GM19043 (cell line): ENCODE measurements around the gene NFE2L3.
"Not testable (repeated sequence)": the region's sequence is repeated elsewhere in the genome, so short reads cannot be mapped to it uniquely, and the experiment has no call there.

Source experiments
- ATAC-seq: cut with Tn5 transposase; IDR thresholded peaks from one replicate; pipeline ENCODE4 v1.9.1; 2021; ENCODE audit warnings: low read depth; ENCODE audit not compliant: unreplicated experiment

NFE2L3 gene

DNA sequence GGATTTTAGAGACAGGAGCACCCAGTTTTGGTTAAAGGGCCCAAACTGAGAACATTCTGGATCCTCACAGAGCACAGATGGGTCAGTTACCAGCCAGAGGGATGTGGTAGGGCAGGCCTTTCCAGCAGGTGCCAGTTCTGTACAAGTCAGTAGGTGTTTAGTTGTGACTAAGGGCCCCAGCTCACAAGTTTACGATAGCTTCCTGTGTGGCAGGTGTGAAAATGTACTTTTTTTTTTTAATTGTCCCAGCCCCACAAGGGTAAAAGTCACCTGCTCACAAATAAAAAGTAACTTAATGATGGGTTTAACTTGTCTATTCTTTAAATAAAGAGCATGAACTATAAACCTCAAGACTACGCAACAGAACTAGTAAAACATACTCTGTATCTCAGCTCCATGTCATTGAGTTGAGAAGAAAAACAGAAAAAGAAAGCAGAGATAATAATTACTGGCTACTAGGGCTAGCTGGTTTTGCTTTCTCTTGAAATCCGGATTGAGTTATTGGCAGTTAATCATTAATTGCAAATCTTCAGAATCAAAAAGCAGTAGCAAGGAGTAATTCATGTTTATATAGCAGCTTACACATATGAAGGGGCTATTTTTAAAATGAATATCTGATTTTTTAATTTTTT lies 15.4 kb downstream of the NFE2L3 start:
- ATAC-seq = peak; percentile 78

DNA sequence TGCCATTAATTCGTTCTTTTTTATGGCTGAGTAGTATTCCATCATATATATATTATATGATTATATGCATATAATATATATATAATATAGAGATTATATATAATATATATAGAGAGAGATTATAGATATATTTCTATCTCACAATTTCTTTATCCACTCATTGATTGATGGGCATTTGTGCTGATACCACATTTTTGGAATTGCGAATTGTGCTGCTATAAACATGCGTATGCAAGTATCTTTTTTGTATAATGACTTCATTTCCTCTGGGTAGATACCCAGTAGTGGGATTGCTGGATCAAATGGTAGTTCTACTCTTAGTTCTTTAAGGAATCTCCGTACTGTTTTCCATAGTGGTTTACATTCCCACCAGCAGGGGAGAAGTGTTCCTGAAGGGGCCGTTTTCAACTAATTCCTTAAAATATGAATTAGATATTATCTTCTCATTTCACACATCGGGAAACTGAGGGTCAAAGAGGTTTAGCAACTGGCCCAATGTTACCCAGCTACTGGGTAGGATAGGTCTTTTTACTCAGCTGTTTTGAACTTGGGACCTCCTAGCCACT lies 16.5 kb downstream of the NFE2L3 start:
- ATAC-seq = no peak

DNA sequence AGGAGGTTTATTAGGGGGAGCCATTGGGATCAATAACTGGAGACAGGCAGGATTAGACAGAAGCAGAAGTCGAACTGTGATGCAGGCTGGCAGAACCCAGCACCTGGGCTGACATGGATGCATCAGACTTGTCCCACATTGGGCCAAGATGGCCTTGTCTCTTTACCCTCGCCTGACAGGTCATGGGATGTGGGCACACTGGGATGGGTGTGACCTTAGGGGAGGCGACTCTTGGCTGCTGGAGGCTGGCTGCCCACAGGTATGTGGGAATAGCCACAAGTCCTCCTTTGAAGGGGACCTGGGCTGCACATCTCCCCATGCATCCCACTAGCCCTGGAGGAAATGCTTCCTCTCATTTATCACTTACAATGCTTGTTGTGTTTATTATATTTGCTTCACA lies 17.3 kb downstream of the NFE2L3 start:
- no peak for ATAC-seq

DNA sequence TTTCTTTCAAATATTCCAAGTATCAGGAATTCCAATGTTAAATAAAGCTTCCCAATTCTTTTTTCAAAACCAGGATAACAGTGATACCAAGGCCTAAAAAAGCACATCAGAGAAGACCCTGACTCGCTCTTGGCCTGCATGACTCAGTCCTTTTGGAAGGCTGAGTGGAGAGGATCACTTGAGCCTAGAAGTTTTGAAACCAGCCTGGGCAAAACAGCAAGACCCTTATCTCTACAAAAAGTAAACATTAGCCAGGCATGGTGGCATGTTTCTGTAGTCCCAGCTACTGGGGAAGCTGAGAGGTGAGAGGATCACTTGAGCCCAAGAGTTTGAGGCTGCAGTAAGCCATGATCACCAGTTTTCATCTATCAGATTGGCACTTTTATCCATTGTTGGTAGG lies 18.7 kb downstream of the NFE2L3 start:
- no peak for ATAC-seq

DNA sequence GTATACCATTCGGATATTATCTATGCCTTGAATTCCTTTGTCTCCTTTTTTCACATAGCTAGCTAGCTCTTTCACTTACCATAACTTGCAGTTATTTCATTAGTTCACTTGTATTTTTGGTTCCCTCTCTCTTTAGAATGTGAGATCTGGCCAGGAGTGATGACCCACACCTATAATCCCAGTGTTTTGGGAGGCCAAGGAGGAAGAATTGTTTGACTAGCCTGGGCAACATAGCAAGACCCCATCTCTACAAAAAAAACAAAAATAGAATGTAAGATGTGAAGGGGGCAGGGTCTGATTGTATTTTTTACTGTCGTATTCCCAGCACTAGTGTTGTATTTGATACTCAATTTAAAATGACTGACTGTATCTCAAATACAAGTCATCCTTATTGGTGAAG lies 19.6 kb downstream of the NFE2L3 start:
- ATAC-seq = no peak

DNA sequence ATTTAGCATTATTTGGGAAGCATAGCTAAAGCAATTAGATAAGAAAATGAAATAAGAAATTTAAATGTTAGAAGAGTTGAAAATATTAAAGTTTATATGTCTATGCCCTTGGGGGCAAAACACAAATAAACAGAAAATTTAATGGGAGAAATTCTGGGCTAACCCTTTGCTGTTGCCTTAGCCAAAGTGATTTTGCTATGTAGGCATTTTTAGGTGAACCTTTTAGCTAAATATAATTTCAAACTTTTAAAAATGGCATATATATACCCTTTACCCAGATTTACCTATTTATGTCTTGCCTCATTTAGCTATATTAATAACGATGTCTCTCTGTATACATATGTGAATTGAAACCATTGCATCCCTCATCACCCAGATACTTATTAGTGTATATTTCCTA lies 20.1 kb downstream of the NFE2L3 start:
- ATAC-seq = no peak

DNA sequence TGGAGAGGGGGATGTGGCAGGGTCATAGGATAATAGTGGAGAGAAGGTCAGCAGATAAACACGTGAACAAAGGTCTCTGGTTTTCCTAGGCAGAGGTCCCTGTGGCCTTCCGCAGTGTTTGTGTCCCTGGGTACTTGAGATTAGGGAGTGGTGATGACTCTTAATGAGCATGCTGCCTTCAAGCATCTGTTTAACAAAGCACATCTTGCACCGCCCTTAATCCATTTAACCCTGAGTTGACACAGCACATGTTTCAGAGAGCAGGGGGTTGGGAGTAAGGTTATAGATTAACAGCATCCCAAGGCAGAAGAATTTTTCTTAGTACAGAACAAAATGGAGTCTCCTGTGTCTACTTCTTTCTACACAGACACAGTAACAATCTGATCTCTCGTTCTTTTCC lies 23.9 kb downstream of the NFE2L3 start:
- not testable (repeated sequence) for ATAC-seq

DNA sequence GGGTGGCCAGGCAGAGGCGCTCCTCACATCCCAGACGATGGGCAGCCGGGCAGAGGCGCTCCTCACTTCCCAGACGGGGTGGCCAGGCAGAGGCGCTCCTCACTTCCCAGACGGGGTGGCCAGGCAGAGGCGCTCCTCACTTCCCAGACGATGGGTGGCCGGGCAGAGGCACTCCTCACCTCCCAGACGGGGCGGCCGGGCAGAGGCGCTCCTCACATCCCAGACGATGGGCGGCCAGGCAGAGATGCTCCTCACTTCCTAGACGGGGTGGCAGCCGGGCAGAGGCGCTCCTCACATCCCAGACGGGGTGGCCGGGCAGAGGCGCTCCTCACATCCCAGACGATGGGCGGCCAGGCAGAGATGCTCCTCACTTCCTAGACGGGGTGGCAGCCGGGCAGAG lies 24.7 kb downstream of the NFE2L3 start:
- ATAC-seq = not testable (repeated sequence)

DNA sequence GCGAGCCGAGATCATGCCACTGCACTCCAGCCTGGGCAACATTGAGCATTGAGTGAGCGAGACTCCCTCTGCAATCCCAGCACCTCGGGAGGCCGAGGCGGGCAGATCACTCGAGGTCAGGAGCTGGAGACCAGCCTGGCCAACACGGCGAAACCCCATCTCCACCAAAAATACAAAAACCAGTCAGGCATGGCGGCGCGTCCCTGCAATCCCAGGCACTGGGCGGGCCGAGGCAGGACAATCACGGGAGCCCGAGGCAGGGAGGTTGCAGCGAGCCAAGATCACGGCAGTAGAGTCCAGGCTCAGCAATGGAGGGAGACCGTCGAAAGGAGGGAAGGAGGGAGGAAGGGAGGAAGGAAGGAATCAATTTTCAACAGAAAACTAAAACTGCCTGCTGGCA lies 25.3 kb downstream of the NFE2L3 start:
- ATAC-seq = not testable (repeated sequence)

DNA sequence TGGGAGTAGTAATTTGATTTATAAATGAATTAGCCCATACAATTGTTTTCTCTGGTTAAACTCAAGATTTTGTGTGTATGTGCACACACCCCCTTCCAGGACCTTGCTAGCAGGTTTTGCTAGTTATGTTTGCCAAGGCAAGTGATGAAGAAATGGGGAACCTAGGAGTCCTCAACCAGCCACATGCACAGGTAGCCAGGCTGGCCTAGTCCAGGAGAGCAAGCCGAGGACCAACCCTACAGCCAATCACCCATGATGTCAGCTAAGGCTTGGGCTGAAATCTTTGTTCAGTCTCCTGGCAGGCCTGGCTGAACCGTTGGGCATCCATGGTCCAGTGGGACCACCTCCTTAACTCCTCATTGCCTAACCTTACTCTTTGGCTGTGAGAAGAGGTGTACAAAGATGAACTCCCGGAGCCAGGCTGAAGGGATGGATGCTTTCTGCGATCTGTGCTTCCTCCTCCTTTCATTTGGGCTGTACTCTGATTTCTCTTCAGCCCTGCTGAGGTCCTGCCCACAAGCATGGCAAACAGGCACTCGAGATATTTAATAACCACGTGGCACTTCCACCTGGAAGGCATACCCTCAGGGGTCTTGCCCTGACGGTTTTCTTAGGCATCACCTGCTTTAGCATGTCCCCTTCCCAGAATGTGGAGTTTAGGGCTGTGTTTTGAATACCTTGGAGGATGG lies 26.4 kb downstream of the NFE2L3 start:
- ATAC-seq = no peak

DNA sequence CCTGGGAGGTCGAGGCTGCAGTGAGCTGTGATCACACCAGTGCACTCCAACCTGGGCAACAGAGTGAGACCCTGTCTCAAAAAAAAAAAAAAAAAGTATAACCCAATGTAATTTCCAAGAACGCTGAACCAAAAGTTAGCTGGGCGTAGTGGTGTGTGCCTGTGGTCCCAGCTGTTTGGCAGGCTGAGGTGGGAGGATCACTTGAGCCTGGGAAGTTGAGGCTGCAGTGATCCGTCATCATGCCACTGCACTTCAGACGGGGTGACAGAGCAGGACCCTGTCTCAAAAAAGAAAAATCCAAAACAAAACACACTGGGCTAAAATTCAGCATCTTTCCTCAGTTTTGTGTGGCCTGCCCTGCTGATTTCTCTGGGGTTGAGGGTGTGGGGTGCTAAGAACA lies 27.4 kb downstream of the NFE2L3 start:
- ATAC-seq = no peak

DNA sequence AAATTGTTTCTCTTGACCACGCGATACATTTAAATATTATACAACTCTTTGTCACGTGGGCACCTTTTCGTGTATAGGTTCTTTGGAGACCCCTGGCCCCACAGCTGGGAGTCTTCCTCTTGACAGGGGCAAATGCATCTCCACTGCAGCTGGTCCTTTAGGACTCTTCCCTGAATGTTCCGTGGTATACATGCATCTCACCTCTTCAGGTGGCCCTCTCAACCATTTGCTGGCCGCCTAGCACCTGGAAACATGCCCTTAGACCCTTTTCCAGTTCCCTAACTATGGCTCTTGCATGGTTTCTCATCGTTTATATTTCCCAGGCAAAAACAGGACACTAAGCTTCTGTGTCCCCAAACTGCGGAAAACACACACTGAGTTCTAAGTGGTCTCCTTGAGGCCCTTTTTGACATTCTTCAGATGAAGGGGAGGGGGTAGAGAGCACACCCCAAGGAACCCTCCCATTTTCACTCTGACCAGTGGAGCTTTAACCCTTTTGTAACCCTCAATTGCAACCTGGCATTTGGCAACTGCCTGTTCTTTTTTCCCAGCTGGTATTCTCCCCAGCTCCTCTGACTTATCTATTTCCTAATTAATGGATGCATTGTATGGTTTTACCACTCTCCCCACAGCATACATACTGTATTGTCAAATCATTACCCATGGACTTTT lies 28.0 kb downstream of the NFE2L3 start:
- no peak for ATAC-seq

DNA sequence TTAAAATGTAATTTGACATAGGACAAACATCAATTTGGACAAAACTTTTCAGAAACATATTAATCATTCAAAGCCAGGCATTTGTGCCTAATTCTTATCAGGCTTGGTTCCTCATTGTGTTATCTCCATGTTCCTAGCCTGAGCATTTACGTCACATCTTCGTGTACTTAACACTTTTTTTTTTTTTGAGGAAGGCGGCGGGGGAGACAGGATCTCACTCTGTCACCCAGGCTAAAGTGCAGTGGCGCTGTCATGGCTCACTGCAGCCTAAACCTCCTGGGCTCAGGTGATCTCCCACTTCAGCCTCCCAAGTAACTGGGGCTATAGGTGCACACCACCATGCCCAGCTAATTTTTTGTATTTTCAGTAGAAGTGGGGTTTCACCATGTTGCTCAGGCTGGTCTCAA lies 28.8 kb downstream of the NFE2L3 start:
- ATAC-seq = no peak

DNA sequence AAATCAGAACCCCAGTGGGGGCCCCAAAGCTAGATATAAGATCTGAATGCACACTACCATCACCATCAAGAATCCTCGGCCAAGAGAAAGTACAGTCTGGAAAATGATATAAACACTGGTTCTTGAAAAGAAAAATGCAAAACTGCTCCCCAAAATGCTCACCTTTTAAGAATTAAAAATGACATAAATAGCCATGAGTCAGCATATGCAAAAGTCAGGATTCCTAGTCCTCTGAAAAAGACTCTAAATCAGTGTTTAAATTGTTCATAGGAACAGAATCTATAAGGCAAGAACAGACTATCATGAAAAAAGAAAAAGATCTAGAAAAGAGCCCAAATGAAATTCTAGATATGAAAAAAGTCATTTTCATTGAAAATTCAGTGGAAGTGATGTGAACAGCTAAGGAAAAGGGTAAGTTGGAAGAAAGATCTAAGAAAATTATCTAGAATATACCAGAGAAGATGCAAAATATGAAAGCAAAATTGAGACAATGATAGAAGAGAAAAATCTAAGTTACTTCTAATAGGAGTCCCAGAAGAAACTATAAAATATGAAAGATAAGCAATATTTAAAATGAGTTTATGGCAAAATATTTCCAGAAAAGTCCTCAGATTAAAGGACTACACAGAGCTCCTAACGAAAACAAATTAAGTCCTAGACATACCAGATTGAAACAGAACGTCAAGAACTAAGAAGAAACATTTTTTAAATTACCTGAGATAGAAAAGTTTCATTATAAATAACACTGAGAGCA lies 29.7 kb downstream of the NFE2L3 start:
- ATAC-seq = no peak

DNA sequence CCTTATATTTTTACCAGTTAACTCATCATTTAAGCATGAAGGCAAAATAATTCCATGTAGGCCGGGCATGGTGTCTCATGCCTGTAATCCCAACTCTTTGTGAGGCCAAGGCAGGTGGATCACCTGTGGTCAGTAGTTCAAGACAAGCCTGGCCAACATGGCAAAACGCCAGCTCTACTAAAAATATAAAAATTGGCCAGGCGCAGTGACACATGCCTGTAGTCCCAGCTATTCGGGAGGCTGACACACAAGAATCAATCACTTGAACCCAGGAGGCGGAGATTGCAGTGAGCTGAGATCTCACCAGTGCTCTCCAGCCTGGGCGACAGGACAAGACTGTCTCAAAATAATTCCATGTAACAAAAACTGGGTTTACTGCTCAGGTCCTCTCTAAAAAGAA lies 30.3 kb downstream of the NFE2L3 start:
- ATAC-seq = no peak

DNA sequence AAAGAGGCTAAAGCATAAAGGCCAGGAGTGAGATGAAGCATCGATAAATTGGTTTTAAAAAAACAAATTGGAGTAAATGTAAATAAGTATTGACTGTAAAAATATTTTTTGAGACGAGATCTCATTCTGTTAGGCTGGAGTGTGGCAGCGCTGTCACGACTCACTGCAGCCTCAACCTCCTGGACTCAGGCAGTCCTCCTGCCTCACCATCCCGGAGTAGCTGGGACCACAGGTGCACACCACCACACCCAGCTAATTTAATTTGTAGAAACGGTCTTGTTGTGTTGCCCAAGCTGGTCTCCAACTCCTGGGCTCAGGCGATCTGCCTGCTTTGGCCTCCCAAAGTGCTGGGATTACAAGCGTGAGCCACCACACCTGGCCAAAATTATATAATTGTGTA lies 30.7 kb downstream of the NFE2L3 start:
- no peak for ATAC-seq

DNA sequence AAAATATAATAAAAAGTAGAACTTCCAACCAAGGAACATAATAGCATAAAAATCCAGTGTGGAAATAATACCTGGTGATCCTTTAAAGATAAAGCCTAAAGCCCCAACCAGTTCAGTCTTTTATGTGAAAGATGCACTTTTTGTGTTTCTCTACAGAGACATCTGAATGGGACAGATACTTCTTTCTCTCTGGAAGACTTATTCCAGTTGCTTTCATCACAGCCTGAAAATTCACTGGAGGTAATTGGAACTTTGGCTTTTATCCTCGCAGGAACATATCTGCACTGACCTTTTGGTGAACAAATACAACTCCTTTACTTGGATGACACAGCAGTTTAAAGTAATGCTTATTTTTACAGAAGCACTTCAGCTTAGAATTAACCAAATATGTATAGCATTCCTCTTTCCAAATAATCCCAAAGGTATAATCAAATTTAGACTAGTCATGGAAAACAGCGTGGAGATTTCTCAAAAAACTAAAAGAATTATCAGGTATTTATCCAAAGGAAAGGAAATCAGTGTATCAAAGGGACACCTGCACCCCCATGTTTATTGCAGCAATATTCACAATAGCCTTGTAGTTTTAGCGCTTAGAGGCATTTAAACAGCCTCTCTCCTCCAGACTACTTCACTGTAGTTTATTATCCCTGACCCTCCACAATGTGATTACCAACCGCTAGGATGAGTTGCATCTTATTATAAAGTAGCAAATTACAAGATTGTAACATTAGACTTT lies 31.7 kb downstream of the NFE2L3 start:
- no peak for ATAC-seq

DNA sequence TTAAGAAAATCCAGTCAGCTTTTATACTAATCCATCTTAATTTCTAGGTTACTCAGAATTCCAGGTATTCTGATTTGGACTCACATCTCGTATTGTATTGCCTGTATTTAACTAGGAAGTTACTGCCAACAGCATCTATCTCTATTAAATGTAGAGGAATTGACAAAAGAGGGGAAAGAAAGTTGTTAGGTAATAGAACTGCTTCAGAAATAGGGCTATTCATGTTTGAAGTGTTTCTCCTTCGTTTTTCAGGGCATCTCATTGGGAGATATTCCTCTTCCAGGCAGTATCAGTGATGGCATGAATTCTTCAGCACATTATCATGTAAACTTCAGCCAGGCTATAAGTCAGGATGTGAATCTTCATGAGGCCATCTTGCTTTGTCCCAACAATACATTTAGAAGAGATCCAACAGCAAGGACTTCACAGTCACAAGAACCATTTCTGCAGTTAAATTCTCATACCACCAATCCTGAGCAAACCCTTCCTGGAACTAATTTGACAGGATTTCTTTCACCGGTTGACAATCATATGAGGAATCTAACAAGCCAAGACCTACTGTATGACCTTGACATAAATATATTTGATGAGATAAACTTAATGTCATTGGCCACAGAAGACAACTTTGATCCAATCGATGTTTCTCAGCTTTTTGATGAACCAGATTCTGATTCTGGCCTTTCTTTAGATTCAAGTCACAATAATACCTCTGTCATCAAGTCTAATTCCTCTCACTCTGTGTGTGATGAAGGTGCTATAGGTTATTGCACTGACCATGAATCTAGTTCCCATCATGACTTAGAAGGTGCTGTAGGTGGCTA lies 32.5 kb downstream of the NFE2L3 start:
- not testable (repeated sequence) for ATAC-seq

DNA sequence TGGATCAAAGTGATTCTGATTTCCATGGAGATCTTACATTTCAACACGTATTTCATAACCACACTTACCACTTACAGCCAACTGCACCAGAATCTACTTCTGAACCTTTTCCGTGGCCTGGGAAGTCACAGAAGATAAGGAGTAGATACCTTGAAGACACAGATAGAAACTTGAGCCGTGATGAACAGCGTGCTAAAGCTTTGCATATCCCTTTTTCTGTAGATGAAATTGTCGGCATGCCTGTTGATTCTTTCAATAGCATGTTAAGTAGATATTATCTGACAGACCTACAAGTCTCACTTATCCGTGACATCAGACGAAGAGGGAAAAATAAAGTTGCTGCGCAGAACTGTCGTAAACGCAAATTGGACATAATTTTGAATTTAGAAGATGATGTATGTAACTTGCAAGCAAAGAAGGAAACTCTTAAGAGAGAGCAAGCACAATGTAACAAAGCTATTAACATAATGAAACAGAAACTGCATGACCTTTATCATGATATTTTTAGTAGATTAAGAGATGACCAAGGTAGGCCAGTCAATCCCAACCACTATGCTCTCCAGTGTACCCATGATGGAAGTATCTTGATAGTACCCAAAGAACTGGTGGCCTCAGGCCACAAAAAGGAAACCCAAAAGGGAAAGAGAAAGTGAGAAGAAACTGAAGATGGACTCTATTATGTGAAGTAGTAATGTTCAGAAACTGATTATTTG lies 33.3 kb downstream of the NFE2L3 start:
- no peak for ATAC-seq
